ENCODE measurements around the gene CDH4. TPM values are rescaled to one million over a fixed set of nuclear protein-coding genes. Genes with fewer than 3 reads are reported as not detected.

Gene CDH4
- total and polyA plus RNA-seq, 10 donors, result 0.30 to 20.1 (median 7.7) TPM

DNA sequence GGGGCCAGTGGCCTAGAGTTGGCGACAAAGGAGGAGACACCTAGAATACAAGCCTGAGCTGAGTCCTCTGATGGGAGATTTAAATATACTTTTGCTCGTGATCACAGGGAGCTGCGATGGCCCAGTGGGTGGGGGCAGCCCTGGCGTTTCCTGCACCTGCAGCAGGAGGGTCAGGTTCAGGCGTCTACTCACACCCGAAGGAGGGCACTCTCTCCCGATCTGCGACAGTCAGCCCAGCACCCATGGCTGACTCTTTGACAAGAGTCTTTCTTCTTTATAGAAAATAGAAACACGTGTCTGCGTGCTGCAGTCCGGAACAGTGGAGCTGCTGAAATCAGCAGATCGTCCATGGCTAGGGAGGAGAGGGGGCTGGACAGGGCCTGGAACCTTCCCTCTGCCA, 338.2 kb downstream of the CDH4 start:
- intact Hi-C loops (cut with DNase I; ENCODE audit: low total_unique reads), result no loop called here
- TF ChIP-seq, protein P1, sequence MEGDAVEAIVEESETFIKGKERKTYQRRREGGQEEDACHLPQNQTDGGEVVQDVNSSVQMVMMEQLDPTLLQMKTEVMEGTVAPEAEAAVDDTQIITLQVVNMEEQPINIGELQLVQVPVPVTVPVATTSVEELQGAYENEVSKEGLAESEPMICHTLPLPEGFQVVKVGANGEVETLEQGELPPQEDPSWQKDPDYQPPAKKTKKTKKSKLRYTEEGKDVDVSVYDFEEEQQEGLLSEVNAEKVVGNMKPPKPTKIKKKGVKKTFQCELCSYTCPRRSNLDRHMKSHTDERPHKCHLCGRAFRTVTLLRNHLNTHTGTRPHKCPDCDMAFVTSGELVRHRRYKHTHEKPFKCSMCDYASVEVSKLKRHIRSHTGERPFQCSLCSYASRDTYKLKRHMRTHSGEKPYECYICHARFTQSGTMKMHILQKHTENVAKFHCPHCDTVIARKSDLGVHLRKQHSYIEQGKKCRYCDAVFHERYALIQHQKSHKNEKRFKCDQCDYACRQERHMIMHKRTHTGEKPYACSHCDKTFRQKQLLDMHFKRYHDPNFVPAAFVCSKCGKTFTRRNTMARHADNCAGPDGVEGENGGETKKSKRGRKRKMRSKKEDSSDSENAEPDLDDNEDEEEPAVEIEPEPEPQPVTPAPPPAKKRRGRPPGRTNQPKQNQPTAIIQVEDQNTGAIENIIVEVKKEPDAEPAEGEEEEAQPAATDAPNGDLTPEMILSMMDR (IDR thresholded peaks at IDR 0.05 in 8 of 11, conservative IDR thresholded peaks at IDR 0.05 in 3 of 11), result no peak
- no peak for TF ChIP-seq POLR2AphosphoS5 (IDR thresholded peaks at IDR 0.05)
- no peak for TF ChIP-seq POLR2A (IDR thresholded peaks at IDR 0.05)
- no peak for DNase-seq

DNA sequence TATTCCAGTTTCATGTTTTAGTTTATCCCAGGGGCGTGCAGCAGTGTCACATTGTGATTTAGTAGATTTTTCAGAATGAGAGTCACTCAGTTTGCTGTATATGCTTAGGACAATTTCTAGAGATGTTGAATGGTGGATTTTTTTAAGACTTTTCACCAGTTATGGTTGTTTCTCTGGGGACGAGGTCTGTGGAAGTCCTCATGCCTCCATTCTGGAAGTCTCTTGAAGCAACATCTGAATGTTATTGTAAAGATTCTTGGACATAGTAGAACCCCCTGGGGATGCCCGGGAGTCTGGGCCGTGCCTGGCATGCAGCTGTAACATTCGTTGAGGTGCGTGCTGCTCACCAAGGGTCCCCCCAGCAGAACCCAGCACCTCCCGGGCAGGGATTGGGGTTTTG, 341.5 kb downstream of the CDH4 start:
- peaks cover 0 to 88% (median 54%) of the 10 kb centered on the region in 8 donors for H3K9me3 ChIP-seq
- WGBS, 5 donors, result 77 to 91% (median 85%) methylated on average over 7 of the region's 7 CpGs
- DNase-seq, result no peak
- no peak for TF ChIP-seq POLR2AphosphoS5 (IDR thresholded peaks at IDR 0.05)
- no peak for TF ChIP-seq POLR2A (IDR thresholded peaks at IDR 0.05)
- TF ChIP-seq, protein P1 (IDR thresholded peaks at IDR 0.05 in 8 of 11, conservative IDR thresholded peaks at IDR 0.05 in 3 of 11), result no peak
- no peaks in the 10 kb centered on the region for H3K36me3 ChIP-seq
- peaks cover 0 to 8% (median 0%) of the 10 kb centered on the region in 7 donors for H3K27me3 ChIP-seq (replicated peaks in 1 of 7)
- intact Hi-C loops (cut with DNase I; ENCODE audit: low total_unique reads), result no loop called here
- no peak overlapping the region for H3K4me3 ChIP-seq
- H3K4me1 ChIP-seq, result no peaks in the 10 kb centered on the region
- H3K27ac ChIP-seq, result no peak overlapping the region

More for the DNA sequence above, 338.2 kb downstream of the CDH4 start:
- Histone ChIP-seq H3K36me3 (no peaks in the 10 kb centered on the region), H3K27ac (no peak overlapping the region), H3K4me1 (no peaks in the 10 kb centered on the region), H3K4me3 (no peak overlapping the region), H3K27me3 (replicated peaks in 1 of 7) (peaks cover 0 to 12% (median 0%) of the 10 kb centered on the region in 7 donors), H3K9me3 (peaks cover 0 to 74% (median 29%) of the 10 kb centered on the region in 8 donors)
- 73 to 84% (median 80%) methylated on average over 12 of the region's 12 CpGs for WGBS, 5 donors

DNA sequence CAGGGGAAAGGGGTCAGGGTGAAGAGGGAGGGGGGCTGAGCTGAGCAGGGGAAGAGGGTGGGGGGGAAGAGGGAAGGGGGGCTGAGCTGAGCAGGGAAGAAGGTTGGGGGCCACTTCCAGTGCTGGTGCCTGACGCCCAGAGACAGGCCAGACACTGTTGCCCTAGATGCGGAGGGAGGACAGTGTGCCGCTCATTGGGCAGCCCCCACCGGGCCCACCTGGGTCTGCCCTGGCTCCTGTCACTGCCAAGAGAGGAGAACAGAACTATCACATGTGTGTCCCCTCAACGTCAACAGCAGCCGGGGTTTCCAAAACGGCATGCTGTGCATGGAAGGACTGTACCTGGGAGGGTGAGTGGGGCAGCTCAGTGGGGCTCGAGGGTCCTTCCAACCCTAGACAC, 342.1 kb downstream of the CDH4 start:
- WGBS, 5 donors, result 80 to 90% (median 82%) methylated on average over 8 of the region's 8 CpGs
- intact Hi-C loops (cut with DNase I; ENCODE audit: low total_unique reads), result no loop called here
- Histone ChIP-seq H3K9me3 (peaks cover 0 to 95% (median 54%) of the 10 kb centered on the region in 8 donors), H3K4me1 (no peaks in the 10 kb centered on the region), H3K27ac (no peak overlapping the region), H3K27me3 (replicated peaks in 1 of 7) (peaks cover 0 to 15% (median 0%) of the 10 kb centered on the region in 7 donors), H3K36me3 (no peaks in the 10 kb centered on the region), H3K4me3 (no peak overlapping the region)
- TF ChIP-seq POLR2A (IDR thresholded peaks at IDR 0.05) (no peak), POLR2AphosphoS5 (IDR thresholded peaks at IDR 0.05) (no peak)
- TF ChIP-seq, protein P1 (IDR thresholded peaks at IDR 0.05 in 8 of 11, conservative IDR thresholded peaks at IDR 0.05 in 3 of 11), result no peak
- DNase-seq, result no peak

DNA sequence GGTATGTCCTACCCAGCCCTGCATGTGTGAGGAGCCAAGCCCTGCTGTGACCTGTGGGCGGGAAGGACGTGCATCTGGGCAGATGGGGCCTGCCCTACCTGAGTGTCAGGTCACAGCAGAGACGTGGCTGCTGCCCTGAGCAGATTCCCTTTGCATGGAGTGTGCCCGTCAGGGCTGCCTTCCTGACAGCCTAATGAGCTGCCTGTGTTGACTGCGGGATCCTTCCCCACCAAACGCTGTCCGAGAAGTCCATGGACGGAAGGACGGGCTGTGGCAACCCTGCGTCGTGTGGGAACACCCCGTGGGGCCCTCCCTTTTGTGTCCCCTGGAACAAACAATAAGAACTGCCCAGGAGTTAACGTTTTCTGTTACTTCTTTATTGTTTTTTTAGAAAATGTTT, 343.2 kb downstream of the CDH4 start:
- Histone ChIP-seq H3K4me1 (no peaks in the 10 kb centered on the region), H3K9me3 (peaks cover 0 to 96% (median 54%) of the 10 kb centered on the region in 8 donors), H3K27me3 (replicated peaks in 1 of 7) (peaks cover 0 to 16% (median 0%) of the 10 kb centered on the region in 7 donors), H3K27ac (no peak overlapping the region), H3K4me3 (no peak overlapping the region), H3K36me3 (no peaks in the 10 kb centered on the region)
- 89 to 95% (median 90%) methylated on average over 9 to 13 of the region's 13 CpGs for WGBS, 5 donors
- TF ChIP-seq, protein P1 (IDR thresholded peaks at IDR 0.05 in 8 of 11, conservative IDR thresholded peaks at IDR 0.05 in 3 of 11), result no peak
- TF ChIP-seq POLR2AphosphoS5 (IDR thresholded peaks at IDR 0.05) (no peak), POLR2A (IDR thresholded peaks at IDR 0.05) (no peak)
- intact Hi-C loops (cut with DNase I; ENCODE audit: low total_unique reads), result no loop called here
- DNase-seq, result no peak
